ENCODE data around the gene KIAA0586. TPM values are rescaled to one million over a fixed set of nuclear protein-coding genes. Genes with fewer than 3 reads are reported as not detected.

Gene KIAA0586
- total RNA-seq, 2 donors from 2014 or later = 23.1 to 39.7 TPM

DNA sequence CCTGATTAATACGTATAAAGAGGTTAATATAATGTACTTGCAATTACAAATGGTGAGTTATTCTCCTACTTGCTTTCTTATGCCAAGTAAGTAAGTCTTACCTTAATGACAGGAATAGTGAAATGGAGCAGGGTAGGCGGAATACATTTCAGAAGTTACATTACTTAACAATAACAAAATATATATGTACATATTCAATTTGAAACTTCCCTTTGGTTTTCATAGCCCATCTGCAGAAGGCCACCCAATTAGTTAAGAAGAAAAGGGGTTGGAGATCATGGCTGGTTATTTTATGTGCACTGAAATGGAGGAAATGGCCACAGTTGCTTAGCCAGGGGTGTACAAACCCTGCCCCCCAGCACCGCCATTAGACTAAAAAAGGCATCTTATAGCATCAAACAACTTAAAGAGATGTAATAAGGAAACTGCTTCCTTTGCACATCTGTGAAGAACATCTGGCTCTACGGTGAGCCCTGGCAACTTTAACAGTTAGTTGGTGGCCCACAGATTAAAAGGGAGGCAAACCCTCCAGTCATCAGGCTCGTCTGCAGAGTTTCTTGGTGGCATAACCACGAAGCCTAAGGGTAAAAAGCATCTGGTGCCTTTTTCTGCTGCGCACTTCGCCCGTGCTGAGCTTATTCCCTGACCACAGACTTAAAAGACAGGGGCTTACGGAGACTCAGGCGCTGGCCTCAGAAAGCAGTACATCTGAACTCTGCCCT is 171.4 kb downstream of the KIAA0586 start:
- no peaks in the 10 kb centered on the region for H3K9me3 Mint-ChIP-seq
- no peaks in the 10 kb centered on the region for H3K4me1 Mint-ChIP-seq (ENCODE audit: low read depth in 2 of 2)
- H3K27me3 Mint-ChIP-seq = no peaks in the 10 kb centered on the region
- no peaks in the 10 kb centered on the region for H3K36me3 Mint-ChIP-seq
- no peak for DNase-seq (ENCODE audit: low spot score)
- H3K27ac Mint-ChIP-seq = no peak overlapping the region
- no peak for ATAC-seq
- no peak overlapping the region for H3K4me3 Mint-ChIP-seq

DNA sequence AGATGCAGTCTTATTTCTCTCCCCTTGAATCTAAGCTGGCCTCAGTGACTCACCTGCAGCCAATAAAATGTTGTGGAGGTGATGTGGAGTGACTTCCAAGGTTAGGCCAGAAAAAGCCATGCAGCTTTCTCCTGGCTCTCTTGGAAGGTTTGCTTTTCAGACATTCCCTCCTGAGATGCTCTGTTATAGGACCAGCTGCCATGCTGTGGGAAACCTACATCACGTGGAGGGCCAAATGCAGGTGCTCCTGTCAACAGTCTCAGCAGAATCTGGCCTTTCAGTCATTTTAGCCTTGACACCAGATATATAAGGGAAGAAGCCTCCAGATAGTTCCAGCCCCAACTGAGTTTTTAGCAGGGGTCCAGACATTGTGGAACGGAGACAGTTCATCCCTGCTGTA is 172.2 kb downstream of the KIAA0586 start:
- ATAC-seq (no peak), DNase-seq (ENCODE audit: low spot score) (no peak)
- H3K27me3 Mint-ChIP-seq = no peaks in the 10 kb centered on the region
- H3K4me1 Mint-ChIP-seq (ENCODE audit: low read depth in 2 of 2) = no peaks in the 10 kb centered on the region
- H3K4me3 Mint-ChIP-seq = no peak overlapping the region
- H3K9me3 Mint-ChIP-seq = no peaks in the 10 kb centered on the region
- no peaks in the 10 kb centered on the region for H3K36me3 Mint-ChIP-seq
- H3K27ac Mint-ChIP-seq = no peak overlapping the region

Other genes starting within 250 kb of the KIAA0586 start
- gene ACTR10, start 227.6 kb upstream of the KIAA0586 start, total RNA-seq = 10 to 100 TPM; 29.6 to 41.7 TPM
- gene PSMA3, start 182.9 kb upstream of the KIAA0586 start, total RNA-seq = 100 to 1,000 TPM; 320 to 337 TPM
- gene ARID4A, start 129.2 kb upstream of the KIAA0586 start, total RNA-seq = 10 to 100 TPM; 33.0 to 35.6 TPM
- gene TOMM20L, start 31.8 kb upstream of the KIAA0586 start, total RNA-seq = not detected
- 10 to 100 TPM; 35.9 to 47.1 TPM for gene TIMM9, start 188 bp upstream of the KIAA0586 start, total RNA-seq
- not detected for gene DACT1, start 210.2 kb downstream of the KIAA0586 start, total RNA-seq

Data from natural killer cell treated with Interleukin-12 subunit alpha and Interleukin-12 subunit beta and Interleukin-15 and Interleukin-18, amount 100 ng/mL, for 72 hours (primary cell).